Stimulated activated CD4-positive, alpha-beta T cell treated with anti-CD3 and anti-CD28 coated beads, Interleukin-12 subunit alpha, Interleukin-12 subunit beta, amount 100 ng/mL, for 4 hours (primary cell): ENCODE measurements around the gene FAM118A.
"Not testable (repeated sequence)": the region's sequence is repeated elsewhere in the genome, so short reads cannot be mapped to it uniquely, and the experiment has no call there.

ENCODE experiments used
- DNase-seq: peaks from one replicate; pipeline ENCODE4 v3.0.0-alpha.2; 2020

FAM118A gene

GRCh38 chr22:45310977-45311531 lies 1.3 kb downstream of the FAM118A start:
- DNase-seq, result no peak

GRCh38 chr22:45312415-45312814 lies 2.7 kb downstream of the FAM118A start:
- no peak for DNase-seq

GRCh38 chr22:45312856-45313255 lies 3.1 kb downstream of the FAM118A start:
- DNase-seq, result no peak

- no peak for DNase-seq
Observed at GRCh38 chr22:45314054-45314721, 4.5 kb downstream of the FAM118A start.

GRCh38 chr22:45314786-45315185 lies 5.1 kb downstream of the FAM118A start:
- no peak for DNase-seq

- no peak for DNase-seq
Observed at GRCh38 chr22:45316796-45317526, 7.2 kb downstream of the FAM118A start.

GRCh38 chr22:45317551-45318167 lies 7.9 kb downstream of the FAM118A start:
- no peak for DNase-seq

GRCh38 chr22:45318168-45318557 lies 8.4 kb downstream of the FAM118A start:
- peak; percentile 74 for DNase-seq

- DNase-seq, result no peak
Observed at GRCh38 chr22:45318558-45319323, 9.0 kb downstream of the FAM118A start.

- no peak for DNase-seq
Observed at GRCh38 chr22:45319324-45319685, 9.6 kb downstream of the FAM118A start.

- no peak for DNase-seq
Observed at GRCh38 chr22:45320357-45320976, 10.7 kb downstream of the FAM118A start.

GRCh38 chr22:45321827-45322226 lies 12.1 kb downstream of the FAM118A start:
- no peak for DNase-seq

- no peak for DNase-seq
Observed at GRCh38 chr22:45322873-45323525, 13.3 kb downstream of the FAM118A start.

GRCh38 chr22:45323695-45324094 lies 14.0 kb downstream of the FAM118A start:
- no peak for DNase-seq

GRCh38 chr22:45324311-45324711 lies 14.6 kb downstream of the FAM118A start:
- DNase-seq, result no peak

GRCh38 chr22:45328261-45328660 lies 18.5 kb downstream of the FAM118A start:
- DNase-seq, result not testable (repeated sequence)

- DNase-seq, result no peak
Observed at GRCh38 chr22:45328822-45329529, 19.2 kb downstream of the FAM118A start.

GRCh38 chr22:45329530-45329936 lies 19.8 kb downstream of the FAM118A start:
- DNase-seq, result no peak

- DNase-seq, result no peak
Observed at GRCh38 chr22:45330548-45330947, 20.8 kb downstream of the FAM118A start.

GRCh38 chr22:45331486-45331885 lies 21.8 kb downstream of the FAM118A start:
- no peak for DNase-seq

GRCh38 chr22:45332001-45332400 lies 22.3 kb downstream of the FAM118A start:
- DNase-seq, result no peak
